Gastroesophageal sphincter (tissue), 2 donors: ENCODE measurements around the gene TRIM17.

Source experiments
- EP300 ChIP-seq: sonication (generic); formaldehyde crosslinking; IDR thresholded peaks from one replicate; pipeline ENCODE4 v1.6.1; 2017; ENCODE audit warnings: antibody characterized with exemption, mild to moderate bottlenecking
- POLR2A ChIP-seq, 2 donors: fragments of 450-650 bp; IDR thresholded peaks; one replicate each; pipeline ENCODE4 v1.6.1; 2017; ENCODE audit warnings: antibody characterized with exemption in 2 of 2, mild to moderate bottlenecking in 2 of 2, moderate library complexity in 1 of 2
- POLR2AphosphoS5 ChIP-seq: sonication (generic); formaldehyde crosslinking; IDR thresholded peaks from one replicate; pipeline ENCODE4 v1.6.1; 2017; ENCODE audit warnings: antibody characterized with exemption

DNA sequence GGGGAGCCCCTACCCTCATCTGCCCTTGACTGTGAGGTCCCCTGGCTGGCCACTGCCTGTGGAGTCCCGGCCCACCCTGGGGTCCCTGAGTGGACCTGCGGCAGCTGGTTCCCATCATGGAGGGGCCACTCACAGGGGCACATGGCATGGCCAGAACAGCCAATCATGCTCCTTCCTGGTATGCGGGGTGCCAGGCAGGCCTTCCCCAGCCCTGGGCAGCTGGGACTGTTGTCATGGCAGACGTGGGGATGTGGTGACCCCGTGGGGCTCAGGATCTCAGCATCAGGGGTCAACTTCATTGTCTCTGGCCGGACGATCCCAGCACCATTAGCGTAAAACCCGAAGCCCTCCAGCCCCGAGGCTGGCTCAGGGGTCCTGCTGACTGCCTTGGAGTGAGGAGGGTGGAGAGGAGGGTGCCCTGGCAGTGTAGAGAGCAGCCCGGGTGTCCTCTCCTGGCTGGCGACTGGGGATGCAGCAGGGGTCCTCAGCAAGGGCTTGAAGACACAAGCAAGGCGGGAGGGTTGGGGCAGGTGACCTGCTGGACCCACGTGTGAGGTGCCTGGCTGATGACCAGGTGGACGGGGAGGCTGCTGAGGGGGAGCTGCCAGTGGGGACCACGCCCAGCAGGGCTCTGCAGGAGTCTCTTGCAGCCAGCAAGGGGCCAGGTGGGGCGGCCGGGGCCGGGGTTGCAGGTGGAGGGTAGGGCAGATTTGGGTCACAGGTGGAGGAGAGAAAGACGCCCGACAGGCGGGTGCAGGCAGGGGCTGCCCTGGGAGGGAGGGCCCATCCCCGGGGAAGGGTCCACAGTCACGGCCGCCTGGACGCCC, 55.1 kb downstream of the TRIM17 start:
- TF ChIP-seq POLR2A (IDR thresholded peaks at IDR 0.05) = no peak
- TF ChIP-seq POLR2AphosphoS5 = no peak
- no peak for TF ChIP-seq EP300
